22Rv1 (cell line): Measurements from ENCODE around the gene RPS26.
A peak's percentile ranks its signal among the peaks of the same experiment; 100 is the strongest.

Experiments
- H3K27ac ChIP-seq: fragments of 450-650 bp; 2 replicates; pipeline ENCODE4 v1.5.1; 2017
- CTCF ChIP-seq: fragments of 450-650 bp; IDR thresholded peaks from 2 replicates; pipeline ENCODE4 v1.5.1; 2017; ENCODE audit warnings: mild to moderate bottlenecking
- ZFX ChIP-seq: fragments of 450-650 bp; IDR thresholded peaks from 2 replicates; pipeline ENCODE4 v1.6.1; 2017; ENCODE audit warnings: antibody characterized with exemption, borderline replicate concordance

RPS26 gene

GRCh38 chr12:56081393-56082347 is 40.0 kb downstream of the RPS26 start:
- peak overlapping the region; percentile 99 for H3K27ac ChIP-seq
- no peak for TF ChIP-seq ZFX
- no peak for TF ChIP-seq CTCF

GRCh38 chr12:56082382-56082781 is 40.7 kb downstream of the RPS26 start:
- H3K27ac ChIP-seq = peak overlapping the region; percentile 99
- TF ChIP-seq ZFX = no peak
- TF ChIP-seq CTCF = no peak

GRCh38 chr12:56082967-56083366 is 41.2 kb downstream of the RPS26 start:
- TF ChIP-seq ZFX (no peak), CTCF (no peak)
- peak overlapping the region; percentile 99 for H3K27ac ChIP-seq

GRCh38 chr12:56084958-56085543 is 43.3 kb downstream of the RPS26 start:
- H3K27ac ChIP-seq = peak overlapping the region; percentile 99
- peak; percentile 57 for TF ChIP-seq CTCF
- TF ChIP-seq ZFX = no peak

- TF ChIP-seq CTCF = no peak
- peak overlapping the region; percentile 99 for H3K27ac ChIP-seq
Observed at GRCh38 chr12:56086096-56086495, 44.4 kb downstream of the RPS26 start.

- no peak for TF ChIP-seq ZFX
- TF ChIP-seq CTCF = no peak
- peak overlapping the region; percentile 99 for H3K27ac ChIP-seq
Observed at GRCh38 chr12:56086608-56087007, 44.9 kb downstream of the RPS26 start.

GRCh38 chr12:56087220-56087619 is 45.5 kb downstream of the RPS26 start:
- TF ChIP-seq ZFX (no peak), CTCF (no peak)

More at GRCh38 chr12:56087220-56087619, 45.5 kb downstream of the RPS26 start:
- peak overlapping the region; percentile 99 for H3K27ac ChIP-seq
